ENCODE data around the gene ADAP2.

ADAP2 gene, protein sequence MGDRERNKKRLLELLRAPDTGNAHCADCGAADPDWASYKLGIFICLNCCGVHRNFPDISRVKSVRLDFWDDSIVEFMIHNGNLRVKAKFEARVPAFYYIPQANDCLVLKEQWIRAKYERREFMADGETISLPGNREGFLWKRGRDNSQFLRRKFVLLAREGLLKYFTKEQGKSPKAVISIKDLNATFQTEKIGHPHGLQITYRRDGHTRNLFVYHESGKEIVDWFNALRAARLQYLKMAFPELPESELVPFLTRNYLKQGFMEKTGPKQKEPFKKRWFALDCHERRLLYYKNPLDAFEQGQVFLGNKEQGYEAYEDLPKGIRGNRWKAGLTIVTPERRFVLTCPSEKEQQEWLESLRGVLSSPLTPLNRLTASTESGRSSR

GRCh38 chr17:30921544-30922196 is at the start of gene ADAP2:
Gene ADAP2 (plus strand): TSS chr17:30921945. CDS start chr17:30922015, 70 bp downstream.
- TF ChIP-seq, protein P1, sequence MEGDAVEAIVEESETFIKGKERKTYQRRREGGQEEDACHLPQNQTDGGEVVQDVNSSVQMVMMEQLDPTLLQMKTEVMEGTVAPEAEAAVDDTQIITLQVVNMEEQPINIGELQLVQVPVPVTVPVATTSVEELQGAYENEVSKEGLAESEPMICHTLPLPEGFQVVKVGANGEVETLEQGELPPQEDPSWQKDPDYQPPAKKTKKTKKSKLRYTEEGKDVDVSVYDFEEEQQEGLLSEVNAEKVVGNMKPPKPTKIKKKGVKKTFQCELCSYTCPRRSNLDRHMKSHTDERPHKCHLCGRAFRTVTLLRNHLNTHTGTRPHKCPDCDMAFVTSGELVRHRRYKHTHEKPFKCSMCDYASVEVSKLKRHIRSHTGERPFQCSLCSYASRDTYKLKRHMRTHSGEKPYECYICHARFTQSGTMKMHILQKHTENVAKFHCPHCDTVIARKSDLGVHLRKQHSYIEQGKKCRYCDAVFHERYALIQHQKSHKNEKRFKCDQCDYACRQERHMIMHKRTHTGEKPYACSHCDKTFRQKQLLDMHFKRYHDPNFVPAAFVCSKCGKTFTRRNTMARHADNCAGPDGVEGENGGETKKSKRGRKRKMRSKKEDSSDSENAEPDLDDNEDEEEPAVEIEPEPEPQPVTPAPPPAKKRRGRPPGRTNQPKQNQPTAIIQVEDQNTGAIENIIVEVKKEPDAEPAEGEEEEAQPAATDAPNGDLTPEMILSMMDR (IDR thresholded peaks at IDR 0.05; ENCODE audit: low read depth, low read length, missing control alignments), result no peak
- no peak for DNase-seq (ENCODE audit: low read depth)
- peak within 1 kb of the TSS; percentile 51 for H3K4me3 ChIP-seq (ENCODE audit: low read depth, low read length)

DNA sequence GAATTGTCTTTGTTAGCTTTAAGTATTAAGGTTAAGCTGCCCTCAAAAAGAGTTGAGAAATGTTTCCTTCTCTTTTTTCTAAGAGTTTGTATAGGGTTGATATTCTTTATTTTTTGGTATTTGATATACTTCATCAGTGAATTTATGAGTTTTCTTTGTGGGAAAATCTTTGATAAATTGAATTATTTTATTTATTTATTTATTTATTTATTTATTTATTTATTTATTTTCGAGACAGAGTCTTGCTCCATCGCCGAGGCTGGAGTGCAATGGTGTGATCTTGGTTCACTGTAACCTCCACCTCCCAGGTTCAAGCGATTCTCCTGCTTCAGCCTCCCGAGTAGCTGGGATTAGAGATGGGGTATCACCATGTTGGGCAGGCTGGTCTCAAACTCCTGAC is 35.6 kb upstream of the ADAP2 start:
- TF ChIP-seq, protein P1 (IDR thresholded peaks at IDR 0.05; ENCODE audit: low read depth, low read length, missing control alignments), result no peak
- no peak overlapping the region for H3K4me3 ChIP-seq (ENCODE audit: low read depth, low read length)
- no peak for DNase-seq (ENCODE audit: low read depth)

DNA sequence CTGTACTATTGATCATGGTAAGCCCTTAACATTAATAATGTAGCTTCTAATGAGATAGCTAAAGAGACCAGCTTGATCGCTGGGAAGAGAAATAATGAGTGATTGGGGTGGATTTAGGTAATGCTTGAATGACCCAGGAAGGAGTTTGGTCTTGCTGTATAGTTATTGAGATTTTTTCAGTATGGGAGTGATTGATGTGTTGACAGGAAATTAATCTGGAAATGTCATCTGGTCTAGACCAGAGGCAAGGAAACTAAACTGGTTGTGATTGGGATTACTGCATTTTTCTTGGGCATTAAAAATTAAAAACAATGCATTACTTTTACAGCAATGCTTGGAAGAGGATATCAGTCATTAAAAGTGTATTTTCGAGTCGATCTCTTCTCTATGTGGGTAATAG is 27.5 kb upstream of the ADAP2 start:
- TF ChIP-seq, protein P1 (IDR thresholded peaks at IDR 0.05; ENCODE audit: low read depth, low read length, missing control alignments), result no peak
- no peak overlapping the region for H3K4me3 ChIP-seq (ENCODE audit: low read depth, low read length)
- no peak for DNase-seq (ENCODE audit: low read depth)

- DNase-seq (ENCODE audit: low read depth), result no peak
Measured at GRCh38 chr17:30897311-30897710, 24.4 kb upstream of the ADAP2 start.

GRCh38 chr17:30905742-30906100 is 16.0 kb upstream of the ADAP2 start:
- peak overlapping the region; percentile 98 for H3K4me3 ChIP-seq (ENCODE audit: low read depth, low read length)
- DNase-seq (ENCODE audit: low read depth), result no peak
- TF ChIP-seq, protein P1 (IDR thresholded peaks at IDR 0.05; ENCODE audit: low read depth, low read length, missing control alignments), result no peak

More at GRCh38 chr17:30897311-30897710, 24.4 kb upstream of the ADAP2 start:
- TF ChIP-seq, protein P1 (IDR thresholded peaks at IDR 0.05; ENCODE audit: low read depth, low read length, missing control alignments), result no peak
- H3K4me3 ChIP-seq (ENCODE audit: low read depth, low read length), result no peak overlapping the region

- peak within 1 kb of the TSS; percentile 98 for H3K4me3 ChIP-seq (ENCODE audit: low read depth, low read length)
- peak; percentile 81 for DNase-seq (ENCODE audit: low read depth)
- TF ChIP-seq, protein P1 (IDR thresholded peaks at IDR 0.05; ENCODE audit: low read depth, low read length, missing control alignments), result no peak
Measured at GRCh38 chr17:30906101-30906911, 15.4 kb upstream of the ADAP2 start, which contains the start of gene TEFM. Gene TEFM (minus strand): TSS chr17:30906238. CDS start chr17:30906198, 40 bp downstream.

Data from GM12864 (cell line).